GM18507 (cell line): ENCODE data around the gene TMEM221.

ENCODE experiments used
- DNase-seq: peaks from one replicate; pipeline ENCODE4 v3.0.0; 2011; ENCODE audit warnings: low read depth; ENCODE audit not compliant: insufficient read length; ENCODE audit errors: extremely low spot score
- FAIRE-seq: peaks from 2 replicates; lab custom pipeline; 2011; peaks lifted over from hg19 to GRCh38; lab: Jason Lieb, UNC

TMEM221 gene

GRCh38 chr19:17450264-17451075, 2.0 kb upstream of the TMEM221 start:
- DNase-seq (no peak), FAIRE-seq (peak; percentile 77)

- FAIRE-seq = no peak
- no peak for DNase-seq
Measured at GRCh38 chr19:17447704-17448130, 751 bp downstream of the TMEM221 start.

- no peak for FAIRE-seq
Measured at GRCh38 chr19:17445526-17446165, 2.8 kb downstream of the TMEM221 start.

GRCh38 chr19:17441241-17442021, 7.0 kb downstream of the TMEM221 start:
- FAIRE-seq (no peak), DNase-seq (no peak)

More at GRCh38 chr19:17445526-17446165, 2.8 kb downstream of the TMEM221 start:
- no peak for DNase-seq

- FAIRE-seq = no peak
- DNase-seq = no peak
Measured at GRCh38 chr19:17436874-17437267, 11.6 kb downstream of the TMEM221 start.

GRCh38 chr19:17436094-17436873, 12.2 kb downstream of the TMEM221 start:
- FAIRE-seq (no peak), DNase-seq (no peak)

- DNase-seq (no peak), FAIRE-seq (no peak)
Measured at GRCh38 chr19:17435218-17435617, 13.2 kb downstream of the TMEM221 start.

- DNase-seq (no peak), FAIRE-seq (no peak)
Measured at GRCh38 chr19:17431417-17431816, 17.1 kb downstream of the TMEM221 start.

- no peak for FAIRE-seq
- DNase-seq = no peak
Measured at GRCh38 chr19:17429641-17430113, 18.8 kb downstream of the TMEM221 start.

- FAIRE-seq (peak; percentile 38), DNase-seq (no peak)
Measured at GRCh38 chr19:17424743-17425365, 23.6 kb downstream of the TMEM221 start.

- DNase-seq = no peak
- no peak for FAIRE-seq
Measured at GRCh38 chr19:17423429-17424208, 24.8 kb downstream of the TMEM221 start.

- DNase-seq (no peak), FAIRE-seq (no peak)
Measured at GRCh38 chr19:17421942-17422341, 26.5 kb downstream of the TMEM221 start.

- FAIRE-seq = no peak
- no peak for DNase-seq
Measured at GRCh38 chr19:17420475-17420924, 28.0 kb downstream of the TMEM221 start.

- DNase-seq (peak; percentile 98), FAIRE-seq (peak; percentile 99)
Measured at GRCh38 chr19:17419621-17420474, 28.6 kb downstream of the TMEM221 start, which contains the start of gene MVB12A. MVB12A (plus strand) TSS chr19:17420047; CDS start chr19:17420136, 89 bp downstream.

GRCh38 chr19:17419154-17419620, 29.3 kb downstream of the TMEM221 start:
- FAIRE-seq (no peak), DNase-seq (no peak)

- DNase-seq = no peak
- FAIRE-seq = no peak
Measured at GRCh38 chr19:17418710-17419109, 29.8 kb downstream of the TMEM221 start.

GRCh38 chr19:17415121-17415520, 33.3 kb downstream of the TMEM221 start:
- FAIRE-seq = no peak

More at GRCh38 chr19:17415121-17415520, 33.3 kb downstream of the TMEM221 start:
- DNase-seq = no peak
